H1 (cell line): ENCODE results near the gene NAALADL1.
A peak's percentile ranks its signal among the peaks of the same experiment; 100 is the strongest.

ENCODE experiments used
- ATF3 ChIP-seq: IDR thresholded peaks from 2 replicates; pipeline ENCODE4 v1.6.1; 2011; ENCODE audit warnings: low read depth, mild to moderate bottlenecking, low read length; ENCODE audit not compliant: insufficient read depth
- EGR1 ChIP-seq: IDR thresholded peaks from 2 replicates; pipeline ENCODE4 v1.6.1; 2011; ENCODE audit warnings: low read depth, low read length, borderline replicate concordance
- EP300 ChIP-seq, 2 experiments: IDR thresholded peaks; 1 replicate in 1 of 2; 2 replicates in 1 of 2; pipeline ENCODE4 v1.6.1; 2011 to 2012; ENCODE audit warnings: low read depth in 2 of 2, low read length in 2 of 2, mild to moderate bottlenecking in 2 of 2, borderline replicate concordance in 1 of 2, inconsistent platforms in 1 of 2, moderate library complexity in 1 of 2
- GABPA ChIP-seq: IDR thresholded peaks from 2 replicates; pipeline ENCODE4 v1.6.1; 2011; ENCODE audit warnings: mild to moderate bottlenecking, low read length, moderate library complexity, borderline replicate concordance; ENCODE audit not compliant: insufficient read depth
- POLR2A ChIP-seq, 2 experiments: IDR thresholded peaks; 1 replicate in 1 of 2; 2 replicates in 1 of 2; pipeline ENCODE4 v1.6.1; 2011; ENCODE audit warnings: low read depth in 2 of 2, low read length in 2 of 2, mild to moderate bottlenecking in 2 of 2; ENCODE audit errors: control extremely low read depth in 1 of 2
- POLR2AphosphoS5 ChIP-seq: IDR thresholded peaks from 2 replicates; pipeline ENCODE4 v1.6.1; 2011; ENCODE audit warnings: low read depth, low read length
- TCF12 ChIP-seq: IDR thresholded peaks from 2 replicates; pipeline ENCODE4 v1.6.1; 2011; ENCODE audit warnings: low read depth, mild to moderate bottlenecking, low read length
- TF ChIP-seq, protein P1 (sequence below), 3 experiments: IDR thresholded peaks; 1 replicate in 2 of 3; 2 replicates in 1 of 3; pipeline versions ENCODE4 v1.5.1 to v1.6.1; 2011; ENCODE audit warnings: low read length in 3 of 3, mild to moderate bottlenecking in 3 of 3, inconsistent platforms in 2 of 3, low read depth in 1 of 3, moderate library complexity in 1 of 3; ENCODE audit not compliant: insufficient read depth in 1 of 3; ENCODE audit errors: control extremely low read depth in 1 of 3
- TF ChIP-seq, protein P2 (sequence below): IDR thresholded peaks from 2 replicates; pipeline ENCODE4 v1.6.1; 2011; ENCODE audit warnings: low read length, improper control_type of control experiment

GRCh38 chr11:65032216-65032615, 26.1 kb downstream of the NAALADL1 start:
- TF ChIP-seq, protein P1, sequence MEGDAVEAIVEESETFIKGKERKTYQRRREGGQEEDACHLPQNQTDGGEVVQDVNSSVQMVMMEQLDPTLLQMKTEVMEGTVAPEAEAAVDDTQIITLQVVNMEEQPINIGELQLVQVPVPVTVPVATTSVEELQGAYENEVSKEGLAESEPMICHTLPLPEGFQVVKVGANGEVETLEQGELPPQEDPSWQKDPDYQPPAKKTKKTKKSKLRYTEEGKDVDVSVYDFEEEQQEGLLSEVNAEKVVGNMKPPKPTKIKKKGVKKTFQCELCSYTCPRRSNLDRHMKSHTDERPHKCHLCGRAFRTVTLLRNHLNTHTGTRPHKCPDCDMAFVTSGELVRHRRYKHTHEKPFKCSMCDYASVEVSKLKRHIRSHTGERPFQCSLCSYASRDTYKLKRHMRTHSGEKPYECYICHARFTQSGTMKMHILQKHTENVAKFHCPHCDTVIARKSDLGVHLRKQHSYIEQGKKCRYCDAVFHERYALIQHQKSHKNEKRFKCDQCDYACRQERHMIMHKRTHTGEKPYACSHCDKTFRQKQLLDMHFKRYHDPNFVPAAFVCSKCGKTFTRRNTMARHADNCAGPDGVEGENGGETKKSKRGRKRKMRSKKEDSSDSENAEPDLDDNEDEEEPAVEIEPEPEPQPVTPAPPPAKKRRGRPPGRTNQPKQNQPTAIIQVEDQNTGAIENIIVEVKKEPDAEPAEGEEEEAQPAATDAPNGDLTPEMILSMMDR (IDR thresholded peaks at IDR 0.05; ENCODE audit: control extremely low read depth in 1 of 3, insufficient read depth in 1 of 3, low read depth in 1 of 3, low read length in 3 of 3): peak in 1 of 3 experiments; percentile 4; a peak in 1 of 4 replicates
- no peak for TF ChIP-seq POLR2AphosphoS5
- TF ChIP-seq POLR2A (IDR thresholded peaks at IDR 0.05; ENCODE audit: control extremely low read depth in 1 of 2, low read depth in 2 of 2, low read length in 2 of 2): no peak
- TF ChIP-seq EGR1: no peak
- no peak for TF ChIP-seq ATF3
- TF ChIP-seq EP300 (IDR thresholded peaks at IDR 0.05; ENCODE audit: borderline replicate concordance in 1 of 2, low read depth in 2 of 2, low read length in 2 of 2): no peak
- TF ChIP-seq, protein P2, sequence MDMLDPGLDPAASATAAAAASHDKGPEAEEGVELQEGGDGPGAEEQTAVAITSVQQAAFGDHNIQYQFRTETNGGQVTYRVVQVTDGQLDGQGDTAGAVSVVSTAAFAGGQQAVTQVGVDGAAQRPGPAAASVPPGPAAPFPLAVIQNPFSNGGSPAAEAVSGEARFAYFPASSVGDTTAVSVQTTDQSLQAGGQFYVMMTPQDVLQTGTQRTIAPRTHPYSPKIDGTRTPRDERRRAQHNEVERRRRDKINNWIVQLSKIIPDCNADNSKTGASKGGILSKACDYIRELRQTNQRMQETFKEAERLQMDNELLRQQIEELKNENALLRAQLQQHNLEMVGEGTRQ: no peak
- no peak for TF ChIP-seq GABPA
- no peak for TF ChIP-seq TCF12
